Heart right ventricle (tissue), 16 donors: ENCODE results near the gene FYN. TPM values are rescaled to one million over a fixed set of nuclear protein-coding genes. Genes with fewer than 3 reads are reported as not detected.

Source experiments
- ATAC-seq, 8 donors: fragments of 200-7000 bp; cut with Tn5 transposase; one replicate each; pipeline ENCODE4 v1.9.1; 2020; ENCODE audit warnings: mild to moderate bottlenecking in 8 of 8, moderate library complexity in 8 of 8, moderate number of reproducible peaks in 1 of 8
- DNase-seq, 2 donors: peaks; one replicate each; pipeline ENCODE4 v3.0.0-alpha.2; 2020
- H3K27ac ChIP-seq, 10 donors: fragments of 200-600 bp; sonication (generic) in 2 of 10; one replicate each; pipeline versions ENCODE4 v1.5.0 to v1.8.0; 2020 to 2022; ENCODE audit warnings: mild to moderate bottlenecking in 3 of 10
- H3K27me3 ChIP-seq, 7 donors: fragments of 200-600 bp; one replicate each; pipeline ENCODE4 v1.8.0; 2021 to 2022; ENCODE audit warnings: mild to moderate bottlenecking in 2 of 7
- H3K36me3 ChIP-seq, 9 donors: fragments of 200-600 bp; sonication (generic) in 1 of 9; one replicate each; pipeline versions ENCODE4 v1.5.0 to v1.8.0; 2020 to 2022; ENCODE audit warnings: mild to moderate bottlenecking in 2 of 9
- H3K4me1 ChIP-seq, 9 donors: fragments of 200-600 bp; sonication (generic) in 1 of 9; one replicate each; pipeline versions ENCODE4 v1.5.0 to v1.8.0; 2020 to 2022; ENCODE audit warnings: mild to moderate bottlenecking in 4 of 9
- H3K4me3 ChIP-seq, 10 donors: fragments of 200-600 bp; sonication (generic) in 2 of 10; one replicate each; pipeline versions ENCODE4 v1.5.0 to v1.8.0; 2020 to 2022; ENCODE audit warnings: mild to moderate bottlenecking in 7 of 10, moderate library complexity in 2 of 10
- H3K9me3 ChIP-seq, 11 donors: fragments of 200-600 bp in 10 of 11; sonication (generic) in 2 of 11; one replicate each; pipeline versions ENCODE4 v1.5.0 to v1.8.0; 2013 to 2022; ENCODE audit warnings: mild to moderate bottlenecking in 2 of 11, control low read depth in 1 of 11, moderate library complexity in 1 of 11
- WGBS, 2 donors: extraction: QIAGEN DNeasy Blood & Tissue Kit; methylation state at CpG; one replicate each; pipeline ENCODE4 v1.1.7; 2013; ENCODE audit warnings: inconsistent platforms in 1 of 2; 5-methylcytosine and 5-hydroxymethylcytosine counted together
- intact Hi-C, 10 donors: fragments of 100-400 bp; cut with DNase I; formaldehyde crosslinking; loops; one replicate each; pipeline versions ENCODE4 v1.11.1 to v1.14.2; 2022
- polyA plus RNA-seq, 2 donors: library from polyadenylated mRNA; stranded (reverse); fragments of 200-250 nt; gene quantifications; one replicate each; pipeline ENCODE4 v1.2.3, GENCODE V29; 2013
- total RNA-seq, 10 donors: library from RNA; stranded (reverse); fragmentation: NEBNext Ultra II Directional in 3 of 10; extraction: Animal tissue kit (Norgen Biotek cat#: 25700) in 3 of 10; gene quantifications; one replicate each; pipeline versions ENCODE4 v1.2.1 to v1.2.4, GENCODE V29; 2021 to 2023
- TF ChIP-seq, protein P1 (sequence below), 9 donors: fragments of 200-600 bp; sonication (generic) in 2 of 9; IDR thresholded peaks; one replicate each; pipeline versions ENCODE4 v1.5.0 to v1.8.0; 2021 to 2022; ENCODE audit warnings: antibody characterized with exemption in 9 of 9, mild to moderate bottlenecking in 5 of 9, moderate library complexity in 1 of 9
- donor health status: Arrhythmogenic right ventricular cardiomyopathy.
- donor health status: ischemic (EF 13 %, LVEDD 7.1; RV severe dilation, severe dysfunction).
- donor health status: healthy with polysubstance abuse.
- donor health status: DM: no; HTN: yes; CAD: no.
- donor health status: DM: no; HTN: no; CAD: no.
- donor health status: ischemic (EF 25% LVEDD 6.9; RV normal size, moderate dysfunction).
- donor health status: ischemic (EF 25% LVEDD 5.7; RV mildly dilated, moderate dysfunction).
- donor health status: healthy.
- donor health status: DM: yes; HTN: yes; CAD: no.
- donor health status: Ischemic cardiomyopathy.
- donor health status: ischemic (EF 35%, LVEDD 5.7; RV mildly dilated, moderate dysfunction).
- donor health status: nonischemic (EF 11% LVEDD 7.7; RV severe dilation, severe dysfunction).
- donor health status: DM: yes; HTN: yes; CAD: no.
- donor health status: PGD.
- donor health status: ischemic (EF 29% LVEDD 5.4; RV normal size, mild dysfunction).
- donor health status: nonischemic (EF 23%, LVEDD 6.1; RV moderate dilation, normal function).

Gene FYN
- total and polyA plus RNA-seq, 12 donors: 19.1 to 58.1 (median 42.2) TPM

- Histone ChIP-seq H3K9me3 (no peaks in the 10 kb centered on the region), H3K4me3 (no peak overlapping the region), H3K4me1 (peaks cover 22 to 80% (median 56%) of the 10 kb centered on the region in 9 donors), H3K27me3 (no peaks in the 10 kb centered on the region), H3K36me3 (peaks cover 0 to 6% (median 0%) of the 10 kb centered on the region in 9 donors), H3K27ac (peak overlapping the region in 2 of 10 donors; percentile 28 to 74)
- intact Hi-C loops: no loop called here
- TF ChIP-seq, protein P1, sequence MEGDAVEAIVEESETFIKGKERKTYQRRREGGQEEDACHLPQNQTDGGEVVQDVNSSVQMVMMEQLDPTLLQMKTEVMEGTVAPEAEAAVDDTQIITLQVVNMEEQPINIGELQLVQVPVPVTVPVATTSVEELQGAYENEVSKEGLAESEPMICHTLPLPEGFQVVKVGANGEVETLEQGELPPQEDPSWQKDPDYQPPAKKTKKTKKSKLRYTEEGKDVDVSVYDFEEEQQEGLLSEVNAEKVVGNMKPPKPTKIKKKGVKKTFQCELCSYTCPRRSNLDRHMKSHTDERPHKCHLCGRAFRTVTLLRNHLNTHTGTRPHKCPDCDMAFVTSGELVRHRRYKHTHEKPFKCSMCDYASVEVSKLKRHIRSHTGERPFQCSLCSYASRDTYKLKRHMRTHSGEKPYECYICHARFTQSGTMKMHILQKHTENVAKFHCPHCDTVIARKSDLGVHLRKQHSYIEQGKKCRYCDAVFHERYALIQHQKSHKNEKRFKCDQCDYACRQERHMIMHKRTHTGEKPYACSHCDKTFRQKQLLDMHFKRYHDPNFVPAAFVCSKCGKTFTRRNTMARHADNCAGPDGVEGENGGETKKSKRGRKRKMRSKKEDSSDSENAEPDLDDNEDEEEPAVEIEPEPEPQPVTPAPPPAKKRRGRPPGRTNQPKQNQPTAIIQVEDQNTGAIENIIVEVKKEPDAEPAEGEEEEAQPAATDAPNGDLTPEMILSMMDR (IDR thresholded peaks at IDR 0.05): no peak
- 92 to 94% methylated on average over 5 of the region's 5 CpGs for WGBS, 2 donors
- ATAC-seq (no peak), DNase-seq (no peak)
Observed at GRCh38 chr6:111840803-111841202, 32.4 kb downstream of the FYN start.

- ATAC-seq: no peak
- Histone ChIP-seq H3K4me3 (no peak overlapping the region), H3K9me3 (no peaks in the 10 kb centered on the region), H3K27ac (peak overlapping the region in 1 of 10 donors; percentile 33), H3K4me1 (peaks cover 13 to 78% (median 55%) of the 10 kb centered on the region in 9 donors), H3K27me3 (no peaks in the 10 kb centered on the region), H3K36me3 (peaks cover 0 to 4% (median 0%) of the 10 kb centered on the region in 9 donors)
- intact Hi-C loops: no loop called here
- TF ChIP-seq, protein P1 (IDR thresholded peaks at IDR 0.05): no peak
- WGBS, 2 donors: 73% methylated on average over 5 of the region's 5 CpGs
- no peak for DNase-seq
Observed at GRCh38 chr6:111838749-111839484, 34.3 kb downstream of the FYN start.

DNA sequence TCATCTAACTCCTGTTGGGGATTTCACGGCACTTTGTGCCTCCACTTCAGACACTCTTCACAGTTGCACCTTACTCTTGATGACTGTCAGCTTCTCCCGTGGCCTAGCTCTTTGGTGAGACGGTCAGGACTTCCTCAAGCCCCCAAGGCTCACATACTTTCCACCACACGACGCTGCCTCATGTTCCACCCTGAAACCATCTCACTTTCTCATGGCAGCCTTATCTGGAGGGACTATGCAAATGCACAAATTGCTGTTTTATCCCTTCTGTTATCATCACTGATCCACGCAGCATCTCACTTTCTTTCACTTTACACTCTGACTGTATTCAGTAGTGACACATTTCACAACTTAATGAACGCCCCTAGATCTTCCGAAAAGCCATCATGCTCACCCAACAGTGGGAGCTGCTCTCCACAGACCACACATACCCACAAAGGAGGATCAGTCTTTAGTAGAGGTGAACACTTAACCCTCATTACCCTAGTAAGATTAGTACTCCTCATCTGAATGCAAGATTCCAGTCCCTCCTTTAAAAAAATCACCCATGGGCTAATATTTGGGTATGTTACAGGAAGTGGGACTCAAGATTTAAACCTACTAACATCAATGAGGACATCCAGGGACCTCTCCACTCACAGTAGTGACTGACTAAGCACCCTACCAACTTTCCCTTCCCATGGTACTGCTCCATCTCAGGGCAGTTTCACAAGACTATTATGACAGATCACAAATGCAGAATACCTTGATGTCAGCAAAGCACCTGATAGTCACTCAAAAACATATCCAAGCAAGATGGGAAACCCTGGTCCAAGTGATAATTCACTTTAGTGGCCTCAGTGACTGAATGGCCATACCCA, 35.4 kb downstream of the FYN start:
- H3K9me3 ChIP-seq: no peaks in the 10 kb centered on the region
- WGBS, 2 donors: 92 to 93% methylated on average over 8 of the region's 8 CpGs
- peak overlapping the region in 1 of 10 donors; percentile 52 for H3K27ac ChIP-seq
- DNase-seq (no peak), ATAC-seq (no peak)
- intact Hi-C loops: no loop called here
- H3K27me3 ChIP-seq: no peaks in the 10 kb centered on the region
- H3K36me3 ChIP-seq: peaks cover 0 to 4% (median 0%) of the 10 kb centered on the region in 9 donors
- TF ChIP-seq, protein P1 (IDR thresholded peaks at IDR 0.05): no peak
- H3K4me3 ChIP-seq: no peak overlapping the region
- peaks cover 6 to 78% (median 54%) of the 10 kb centered on the region in 9 donors for H3K4me1 ChIP-seq

DNA sequence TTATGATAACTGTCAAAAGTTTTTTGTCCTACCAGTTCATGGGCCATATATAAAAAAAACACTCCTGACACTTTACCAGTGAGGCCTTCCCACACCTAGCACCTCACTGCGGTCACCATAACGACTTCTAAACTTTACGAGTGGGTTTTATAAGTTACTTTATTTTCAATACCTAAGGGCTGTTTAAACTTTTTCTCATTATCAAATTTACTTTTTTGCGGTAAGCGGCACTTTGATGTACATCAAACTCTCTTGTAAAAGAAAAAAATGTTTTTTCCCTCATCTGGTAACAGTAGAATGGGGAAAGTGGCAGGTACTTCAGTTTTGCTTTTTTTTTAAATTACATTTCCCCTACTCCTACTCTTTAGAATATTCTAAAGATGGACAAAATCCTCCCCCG, 36.2 kb downstream of the FYN start:
- peaks cover 0 to 4% (median 0%) of the 10 kb centered on the region in 9 donors for H3K36me3 ChIP-seq
- no peaks in the 10 kb centered on the region for H3K27me3 ChIP-seq
- no peak overlapping the region for H3K4me3 ChIP-seq
- ATAC-seq (no peak), DNase-seq (no peak)
- WGBS, 2 donors: 97% methylated on average over 6 of the region's 6 CpGs
- intact Hi-C loops: no loop called here
- H3K27ac ChIP-seq: peak overlapping the region in 1 of 10 donors; percentile 52
- no peaks in the 10 kb centered on the region for H3K9me3 ChIP-seq
- H3K4me1 ChIP-seq: peaks cover under 1 to 78% (median 54%) of the 10 kb centered on the region in 9 donors
- TF ChIP-seq, protein P1 (IDR thresholded peaks at IDR 0.05): no peak
